HEK293 (cell line): ENCODE measurements around the gene NDC1.

Source experiments
- CTCF ChIA-PET: fragments of 350-600 bp; formaldehyde crosslinking; extraction: SDS; loops from one replicate; lab custom pipeline; 2021; ENCODE audit warnings: antibody characterized with exemption; lab: Yijun Ruan, JAX
- POLR2A ChIA-PET: fragments of 300-600 bp; formaldehyde crosslinking; extraction: SDS; loops from one replicate; lab custom pipeline; 2020; ENCODE audit warnings: antibody characterized with exemption, inconsistent platforms; lab: Yijun Ruan, JAX
- H3K27ac ChIP-seq: fragments of 200-500 bp; sonication (Bioruptor generic); 2 replicates; pipeline ENCODE4 v1.5.1; 2014; ENCODE audit warnings: low read depth, low read length, control low read depth, inconsistent platforms; ENCODE audit errors: extremely low read depth
- H3K36me3 ChIP-seq, 2 experiments: fragments of 200-500 bp in 1 of 2; sonication (Bioruptor generic) in 1 of 2; 1 replicate in 1 of 2; 2 replicates in 1 of 2; pipeline ENCODE4 v1.5.1; 2014 to 2017; ENCODE audit warnings: inconsistent platforms in 2 of 2, low read length in 2 of 2; ENCODE audit not compliant: control insufficient read depth in 2 of 2, insufficient read depth in 1 of 2
- H3K4me1 ChIP-seq: fragments of 200-500 bp; sonication (Bioruptor generic); 2 replicates; pipeline ENCODE4 v1.5.1; 2014; ENCODE audit warnings: mild to moderate bottlenecking, low read length, inconsistent platforms; ENCODE audit not compliant: control insufficient read depth, insufficient read depth
- H3K4me3 ChIP-seq: 2 replicates; pipeline ENCODE4 v1.5.1; 2011; ENCODE audit warnings: low read depth, mild to moderate bottlenecking, control low read depth, low read length, moderate library complexity
- H3K9me3 ChIP-seq: fragments of 200-500 bp; sonication (Bioruptor generic); 2 replicates; pipeline ENCODE4 v1.5.1; 2014; ENCODE audit warnings: low read depth, low read length, inconsistent platforms; ENCODE audit not compliant: control insufficient read depth, insufficient read depth
- HOXA7 ChIP-seq: sonication (generic); formaldehyde crosslinking; IDR thresholded peaks from 2 replicates; pipeline ENCODE4 v1.8.1; 2022; ENCODE audit warnings: missing genetic modification reagents, borderline replicate concordance
- IKZF3 ChIP-seq: fragments of 450-650 bp; IDR thresholded peaks from 2 replicates; pipeline ENCODE4 v1.5.0; 2018; ENCODE audit warnings: missing biosample characterization, mild to moderate bottlenecking, missing genetic modification characterization, moderate library complexity
- KLF8 ChIP-seq: fragments of 450-650 bp; formaldehyde crosslinking; IDR thresholded peaks from 2 replicates; pipeline ENCODE4 v1.5.1; 2016; ENCODE audit warnings: missing biosample characterization, missing genetic modification characterization
- PRDM1 ChIP-seq: fragments of 450-650 bp; formaldehyde crosslinking; IDR thresholded peaks from 2 replicates; pipeline ENCODE4; 2016; ENCODE audit warnings: missing biosample characterization, missing genetic modification characterization
- SP7 ChIP-seq: fragments of 450-650 bp; formaldehyde crosslinking; IDR thresholded peaks from 2 replicates; pipeline ENCODE4 v1.5.1; 2016; ENCODE audit warnings: missing biosample characterization, missing genetic modification characterization
- ZBTB48 ChIP-seq: fragments of 450-650 bp; formaldehyde crosslinking; IDR thresholded peaks from 2 replicates; pipeline ENCODE4 v1.5.1; 2016; ENCODE audit warnings: missing biosample characterization, missing genetic modification characterization
- ZFP69B ChIP-seq: fragments of 450-650 bp; formaldehyde crosslinking; IDR thresholded peaks from 2 replicates; pipeline ENCODE4 v1.5.1; 2016; ENCODE audit warnings: missing biosample characterization, missing genetic modification characterization
- ZNF10 ChIP-seq: fragments of 450-650 bp; formaldehyde crosslinking; IDR thresholded peaks from 2 replicates; pipeline ENCODE4 v1.5.1; 2017; ENCODE audit warnings: missing biosample characterization, missing genetic modification characterization
- ZNF239 ChIP-seq: fragments of 450-650 bp; formaldehyde crosslinking; IDR thresholded peaks from 2 replicates; pipeline ENCODE4 v1.5.1; 2016; ENCODE audit warnings: missing biosample characterization, missing genetic modification characterization
- ZNF292 ChIP-seq: fragments of 450-650 bp; formaldehyde crosslinking; IDR thresholded peaks from 2 replicates; pipeline ENCODE4 v1.5.1; 2016; ENCODE audit warnings: low read depth, missing biosample characterization, missing genetic modification characterization, borderline replicate concordance
- ZNF311 ChIP-seq: fragments of 450-650 bp; formaldehyde crosslinking; IDR thresholded peaks from 2 replicates; pipeline ENCODE4 v1.5.1; 2017; ENCODE audit warnings: missing biosample characterization, missing genetic modification characterization, borderline replicate concordance
- ZNF416 ChIP-seq: fragments of 450-650 bp; formaldehyde crosslinking; IDR thresholded peaks from 2 replicates; pipeline ENCODE4 v1.5.1; 2016; ENCODE audit warnings: missing biosample characterization, missing genetic modification characterization
- ZNF433 ChIP-seq: fragments of 450-650 bp; formaldehyde crosslinking; IDR thresholded peaks from 2 replicates; pipeline ENCODE4 v1.5.1; 2016; ENCODE audit warnings: missing biosample characterization, missing genetic modification characterization, low read depth
- ZNF48 ChIP-seq: fragments of 450-650 bp; formaldehyde crosslinking; IDR thresholded peaks from 2 replicates; pipeline ENCODE4 v1.5.1; 2016; ENCODE audit warnings: missing biosample characterization, missing genetic modification characterization
- ZNF624 ChIP-seq: fragments of 450-650 bp; formaldehyde crosslinking; IDR thresholded peaks from 2 replicates; pipeline ENCODE4 v1.5.1; 2017; ENCODE audit warnings: missing biosample characterization, missing genetic modification characterization
- ZNF76 ChIP-seq: fragments of 450-650 bp; formaldehyde crosslinking; IDR thresholded peaks from 2 replicates; pipeline ENCODE4; 2016; ENCODE audit warnings: low read depth, missing biosample characterization, missing genetic modification characterization, borderline replicate concordance
- ZNF776 ChIP-seq: fragments of 450-650 bp; formaldehyde crosslinking; IDR thresholded peaks from 2 replicates; pipeline ENCODE4 v1.5.0; 2017; ENCODE audit warnings: missing biosample characterization, missing genetic modification characterization, borderline replicate concordance
- TF ChIP-seq, protein P1 (sequence below): fragments of 450-650 bp; formaldehyde crosslinking; IDR thresholded peaks from 2 replicates; pipeline ENCODE4 v1.5.1; 2016; ENCODE audit warnings: missing biosample characterization, missing genetic modification characterization
- TF ChIP-seq, protein P2 (sequence below): fragments of 450-650 bp; formaldehyde crosslinking; conservative IDR thresholded peaks from 2 replicates; pipeline ENCODE4 v1.5.1; 2016; ENCODE audit warnings: low read depth, missing biosample characterization, missing genetic modification characterization

NDC1 gene

DNA sequence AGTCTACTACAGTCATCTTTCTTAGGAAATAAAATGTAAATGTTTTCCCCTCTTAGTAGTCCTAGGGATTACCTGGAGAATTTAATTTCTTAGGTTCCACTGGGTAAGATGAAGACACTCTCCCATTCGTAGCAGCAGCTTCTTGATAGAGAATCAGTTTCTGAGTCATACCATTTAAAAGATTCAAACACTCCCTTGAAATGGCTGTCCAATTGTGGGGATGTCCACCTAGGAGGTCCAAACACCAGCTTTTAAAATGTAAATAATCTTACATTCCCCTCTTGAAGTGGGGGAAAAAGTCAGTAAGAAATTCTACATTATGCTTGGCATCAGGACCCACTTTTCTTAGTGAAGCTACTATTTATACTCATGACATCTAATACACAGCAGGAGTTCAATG lies 37.5 kb downstream of the NDC1 start (continued):
- TF ChIP-seq ZNF48 (tag by site-specific recombination) (no peak), ZNF311 (no peak), PRDM1 (tag by site-specific recombination) (no peak)

DNA sequence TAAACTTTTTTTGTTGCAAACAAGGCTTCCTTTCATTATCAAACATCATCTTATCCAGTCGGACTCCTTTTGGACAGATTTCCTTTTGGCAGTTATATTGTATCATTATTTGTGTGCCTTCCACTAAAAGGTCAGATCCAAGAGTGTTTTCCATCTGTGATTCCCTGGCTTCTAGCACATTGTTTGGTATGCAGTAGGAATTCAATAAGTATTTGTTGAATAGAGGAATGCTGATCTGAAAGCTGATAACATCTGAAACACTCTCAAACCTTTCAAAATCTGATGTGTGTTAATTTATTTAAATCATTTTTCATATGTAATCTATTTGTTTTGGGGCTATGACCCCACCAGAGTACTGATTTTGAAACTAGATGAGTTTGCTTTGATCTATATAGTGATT lies 39.0 kb downstream of the NDC1 start:
- Histone ChIP-seq H3K4me3 (no peak overlapping the region), H3K4me1 (no peaks in the 10 kb centered on the region), H3K9me3 (no peaks in the 10 kb centered on the region), H3K27ac (no peak overlapping the region), H3K36me3 (peaks cover 54 to 87% of the 10 kb centered on the region in 2 experiments)
- POLR2A ChIA-PET: no interaction called here
- CTCF ChIA-PET: no interaction called here
- no peak for TF ChIP-seq ZNF433 (tag by site-specific recombination)
- no peak for TF ChIP-seq ZNF10 (tag by site-specific recombination)
- TF ChIP-seq ZBTB48 (tag by site-specific recombination): no peak
- TF ChIP-seq KLF8 (tag by site-specific recombination): no peak
- no peak for TF ChIP-seq ZNF239 (tag by site-specific recombination)

- TF ChIP-seq IKZF3 (no peak), ZNF292 (tag by site-specific recombination) (no peak), ZNF416 (tag by site-specific recombination) (no peak), ZNF624 (no peak), ZFP69B (tag by site-specific recombination) (no peak), ZNF776 (no peak), HOXA7 (CRISPR knock-in tag) (no peak), KLF8 (tag by site-specific recombination) (no peak), ZNF76 (tag by site-specific recombination) (no peak), SP7 (tag by site-specific recombination) (no peak)
- TF ChIP-seq, protein P1, sequence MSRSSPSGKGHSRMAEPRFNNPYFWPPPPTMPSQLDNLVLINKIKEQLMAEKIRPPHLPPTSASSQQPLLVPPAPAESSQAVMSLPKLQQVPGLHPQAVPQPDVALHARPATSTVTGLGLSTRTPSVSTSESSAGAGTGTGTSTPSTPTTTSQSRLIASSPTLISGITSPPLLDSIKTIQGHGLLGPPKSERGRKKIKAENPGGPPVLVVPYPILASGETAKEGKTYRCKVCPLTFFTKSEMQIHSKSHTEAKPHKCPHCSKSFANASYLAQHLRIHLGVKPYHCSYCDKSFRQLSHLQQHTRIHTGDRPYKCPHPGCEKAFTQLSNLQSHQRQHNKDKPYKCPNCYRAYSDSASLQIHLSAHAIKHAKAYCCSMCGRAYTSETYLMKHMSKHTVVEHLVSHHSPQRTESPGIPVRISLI (tag by site-specific recombination): no peak
- TF ChIP-seq, protein P2, sequence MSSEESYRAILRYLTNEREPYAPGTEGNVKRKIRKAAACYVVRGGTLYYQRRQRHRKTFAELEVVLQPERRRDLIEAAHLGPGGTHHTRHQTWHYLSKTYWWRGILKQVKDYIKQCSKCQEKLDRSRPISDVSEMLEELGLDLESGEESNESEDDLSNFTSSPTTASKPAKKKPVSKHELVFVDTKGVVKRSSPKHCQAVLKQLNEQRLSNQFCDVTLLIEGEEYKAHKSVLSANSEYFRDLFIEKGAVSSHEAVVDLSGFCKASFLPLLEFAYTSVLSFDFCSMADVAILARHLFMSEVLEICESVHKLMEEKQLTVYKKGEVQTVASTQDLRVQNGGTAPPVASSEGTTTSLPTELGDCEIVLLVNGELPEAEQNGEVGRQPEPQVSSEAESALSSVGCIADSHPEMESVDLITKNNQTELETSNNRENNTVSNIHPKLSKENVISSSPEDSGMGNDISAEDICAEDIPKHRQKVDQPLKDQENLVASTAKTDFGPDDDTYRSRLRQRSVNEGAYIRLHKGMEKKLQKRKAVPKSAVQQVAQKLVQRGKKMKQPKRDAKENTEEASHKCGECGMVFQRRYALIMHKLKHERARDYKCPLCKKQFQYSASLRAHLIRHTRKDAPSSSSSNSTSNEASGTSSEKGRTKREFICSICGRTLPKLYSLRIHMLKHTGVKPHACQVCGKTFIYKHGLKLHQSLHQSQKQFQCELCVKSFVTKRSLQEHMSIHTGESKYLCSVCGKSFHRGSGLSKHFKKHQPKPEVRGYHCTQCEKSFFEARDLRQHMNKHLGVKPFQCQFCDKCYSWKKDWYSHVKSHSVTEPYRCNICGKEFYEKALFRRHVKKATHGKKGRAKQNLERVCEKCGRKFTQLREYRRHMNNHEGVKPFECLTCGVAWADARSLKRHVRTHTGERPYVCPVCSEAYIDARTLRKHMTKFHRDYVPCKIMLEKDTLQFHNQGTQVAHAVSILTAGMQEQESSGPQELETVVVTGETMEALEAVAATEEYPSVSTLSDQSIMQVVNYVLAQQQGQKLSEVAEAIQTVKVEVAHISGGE (tag by site-specific recombination): no peak
- TF ChIP-seq, all 188 proteins: peak for 0
- no peak overlapping the region for H3K27ac ChIP-seq
- ChIA-PET CTCF (interaction anchor here (0.6 kb wide), 1 partner anchor 13 kb away, joined by 3 read pairs; no protein-coding TSS in a partner anchor), POLR2A (no interaction called here)
- no peaks in the 10 kb centered on the region for H3K4me1 ChIP-seq
- H3K36me3 ChIP-seq: peaks cover 73 to 86% of the 10 kb centered on the region in 2 experiments
- no peak overlapping the region for H3K4me3 ChIP-seq
- H3K9me3 ChIP-seq: no peaks in the 10 kb centered on the region
Measured at GRCh38 chr1:53792806-53793205, 45.3 kb downstream of the NDC1 start.
